PFSK-1 (cell line): Measurements from ENCODE around the gene FAM149A.

Experiments
- FOXP2 ChIP-seq: optimal IDR thresholded peaks from 2 replicates; pipeline ENCODE3; 2011; ENCODE audit warnings: borderline replicate concordance, control low read depth, inconsistent platforms; ENCODE audit not compliant: insufficient read depth; ENCODE audit errors: extremely low read length, extremely low read depth
- POLR2AphosphoS5 ChIP-seq: IDR thresholded peaks from 2 replicates; pipeline ENCODE4 v1.6.1; 2012; ENCODE audit warnings: low read depth, mild to moderate bottlenecking, control low read depth, low read length, moderate library complexity
- SIN3A ChIP-seq: IDR thresholded peaks from 2 replicates; pipeline ENCODE4 v1.6.1; 2012; ENCODE audit warnings: mild to moderate bottlenecking, low read length, moderate library complexity, borderline replicate concordance; ENCODE audit not compliant: insufficient read depth
- TAF1 ChIP-seq: IDR thresholded peaks from 2 replicates; pipeline ENCODE4 v1.6.1; 2012; ENCODE audit warnings: low read length, control low read depth, borderline replicate concordance; ENCODE audit not compliant: insufficient read depth
- TF ChIP-seq, protein P1 (sequence below), 2 experiments: IDR thresholded peaks; 2 replicates each; pipeline versions ENCODE4 v1.6.1 to v1.8.0; 2011 to 2012; ENCODE audit warnings: low read depth in 2 of 2, low read length in 2 of 2, control low read depth in 1 of 2, inconsistent platforms in 1 of 2, mild to moderate bottlenecking in 1 of 2, moderate library complexity in 1 of 2; ENCODE audit not compliant: insufficient read depth in 1 of 2

FAM149A gene

DNA sequence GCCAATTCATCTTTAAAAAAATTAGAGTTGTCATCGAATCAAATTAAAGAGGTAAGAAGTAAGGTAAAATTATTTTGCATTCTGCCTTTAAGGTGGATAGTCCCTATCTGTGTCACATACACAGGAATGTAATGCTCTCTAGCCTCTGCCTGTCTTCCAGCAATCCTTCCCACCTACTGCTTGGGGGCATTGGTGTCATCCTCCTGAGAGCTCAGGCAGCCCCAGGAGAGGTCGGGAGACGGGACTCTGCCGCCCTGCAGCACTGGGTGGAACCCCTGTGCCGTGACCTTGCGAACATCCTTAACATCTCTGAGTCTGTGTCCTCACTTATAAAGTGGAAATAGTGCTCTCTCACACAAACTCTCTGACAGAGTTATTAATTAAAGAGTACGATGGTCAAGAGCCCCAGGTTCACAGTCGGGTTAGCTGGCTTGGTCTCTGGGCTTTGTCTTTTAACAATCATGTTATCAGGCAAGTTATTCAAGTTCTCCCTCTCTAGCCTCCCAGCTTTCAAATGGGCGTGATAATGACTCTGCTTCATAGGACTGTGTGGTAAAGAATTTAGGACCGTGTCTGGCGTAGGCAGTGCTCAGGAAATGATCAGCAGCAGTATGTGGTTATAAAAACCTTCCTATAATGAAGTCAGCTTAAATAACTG, 25.4 kb upstream of the FAM149A start:
- no peak for TF ChIP-seq SIN3A
- TF ChIP-seq POLR2AphosphoS5 = no peak
- no peak for TF ChIP-seq TAF1
- TF ChIP-seq, protein P1, sequence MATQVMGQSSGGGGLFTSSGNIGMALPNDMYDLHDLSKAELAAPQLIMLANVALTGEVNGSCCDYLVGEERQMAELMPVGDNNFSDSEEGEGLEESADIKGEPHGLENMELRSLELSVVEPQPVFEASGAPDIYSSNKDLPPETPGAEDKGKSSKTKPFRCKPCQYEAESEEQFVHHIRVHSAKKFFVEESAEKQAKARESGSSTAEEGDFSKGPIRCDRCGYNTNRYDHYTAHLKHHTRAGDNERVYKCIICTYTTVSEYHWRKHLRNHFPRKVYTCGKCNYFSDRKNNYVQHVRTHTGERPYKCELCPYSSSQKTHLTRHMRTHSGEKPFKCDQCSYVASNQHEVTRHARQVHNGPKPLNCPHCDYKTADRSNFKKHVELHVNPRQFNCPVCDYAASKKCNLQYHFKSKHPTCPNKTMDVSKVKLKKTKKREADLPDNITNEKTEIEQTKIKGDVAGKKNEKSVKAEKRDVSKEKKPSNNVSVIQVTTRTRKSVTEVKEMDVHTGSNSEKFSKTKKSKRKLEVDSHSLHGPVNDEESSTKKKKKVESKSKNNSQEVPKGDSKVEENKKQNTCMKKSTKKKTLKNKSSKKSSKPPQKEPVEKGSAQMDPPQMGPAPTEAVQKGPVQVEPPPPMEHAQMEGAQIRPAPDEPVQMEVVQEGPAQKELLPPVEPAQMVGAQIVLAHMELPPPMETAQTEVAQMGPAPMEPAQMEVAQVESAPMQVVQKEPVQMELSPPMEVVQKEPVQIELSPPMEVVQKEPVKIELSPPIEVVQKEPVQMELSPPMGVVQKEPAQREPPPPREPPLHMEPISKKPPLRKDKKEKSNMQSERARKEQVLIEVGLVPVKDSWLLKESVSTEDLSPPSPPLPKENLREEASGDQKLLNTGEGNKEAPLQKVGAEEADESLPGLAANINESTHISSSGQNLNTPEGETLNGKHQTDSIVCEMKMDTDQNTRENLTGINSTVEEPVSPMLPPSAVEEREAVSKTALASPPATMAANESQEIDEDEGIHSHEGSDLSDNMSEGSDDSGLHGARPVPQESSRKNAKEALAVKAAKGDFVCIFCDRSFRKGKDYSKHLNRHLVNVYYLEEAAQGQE (IDR thresholded peaks at IDR 0.05; ENCODE audit: insufficient read depth in 1 of 2, low read depth in 2 of 2, low read length in 2 of 2) = no peak
- no peak for TF ChIP-seq FOXP2

DNA sequence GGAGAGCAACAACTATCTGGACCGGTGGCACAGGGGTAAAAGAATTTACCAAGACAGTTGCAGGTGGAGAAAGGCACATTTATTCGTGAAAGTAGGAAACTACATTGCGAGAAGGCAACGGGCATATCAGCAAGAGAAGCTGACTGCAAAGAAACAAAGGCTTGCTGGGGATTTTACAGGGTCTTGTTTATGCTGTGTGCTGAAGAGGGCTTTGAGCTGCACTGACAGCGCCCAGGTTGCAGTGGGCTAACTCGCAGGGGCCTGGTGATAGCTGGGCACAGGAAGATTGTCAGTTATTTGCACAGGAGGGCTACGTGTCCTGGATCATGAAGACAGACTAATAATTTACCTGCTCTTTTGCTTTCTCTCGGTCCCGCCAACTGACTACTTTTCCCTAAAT, 24.8 kb upstream of the FAM149A start:
- TF ChIP-seq POLR2AphosphoS5 (no peak), FOXP2 (no peak), SIN3A (no peak), TAF1 (no peak)
- TF ChIP-seq, protein P1 (IDR thresholded peaks at IDR 0.05; ENCODE audit: insufficient read depth in 1 of 2, low read depth in 2 of 2, low read length in 2 of 2) = no peak

DNA sequence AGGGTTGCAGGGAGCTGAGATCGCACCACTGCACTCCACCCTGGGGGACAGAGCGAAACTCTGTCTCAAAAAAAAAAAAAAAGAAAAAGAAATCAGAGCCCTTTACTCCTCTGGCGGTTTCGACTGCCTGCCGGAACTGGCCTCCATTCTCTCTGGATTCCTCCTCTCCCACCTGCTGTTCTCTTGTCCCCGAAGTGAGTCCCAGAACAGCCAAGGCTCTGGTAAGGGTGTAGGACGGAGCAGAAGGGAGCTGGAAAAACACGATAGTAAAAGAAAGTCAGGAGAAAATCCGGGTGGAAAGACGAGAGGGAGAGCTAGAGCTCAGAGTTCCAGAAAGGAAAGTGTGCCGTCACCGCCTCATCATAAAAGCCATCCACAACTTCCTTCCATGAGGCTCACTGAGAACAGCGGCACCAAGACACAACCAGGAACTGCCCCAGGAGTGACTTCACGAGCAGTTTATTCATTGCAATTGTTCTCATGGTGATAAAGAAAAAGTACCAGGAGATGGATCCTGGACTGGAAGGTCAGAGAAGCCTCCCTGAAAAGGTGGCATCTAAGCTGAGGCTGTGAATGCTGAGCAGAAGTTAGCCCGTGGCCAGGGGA, 23.2 kb upstream of the FAM149A start:
- TF ChIP-seq, protein P1 (IDR thresholded peaks at IDR 0.05; ENCODE audit: insufficient read depth in 1 of 2, low read depth in 2 of 2, low read length in 2 of 2) = no peak
- TF ChIP-seq TAF1 (no peak), FOXP2 (no peak), SIN3A (no peak), POLR2AphosphoS5 (no peak)

DNA sequence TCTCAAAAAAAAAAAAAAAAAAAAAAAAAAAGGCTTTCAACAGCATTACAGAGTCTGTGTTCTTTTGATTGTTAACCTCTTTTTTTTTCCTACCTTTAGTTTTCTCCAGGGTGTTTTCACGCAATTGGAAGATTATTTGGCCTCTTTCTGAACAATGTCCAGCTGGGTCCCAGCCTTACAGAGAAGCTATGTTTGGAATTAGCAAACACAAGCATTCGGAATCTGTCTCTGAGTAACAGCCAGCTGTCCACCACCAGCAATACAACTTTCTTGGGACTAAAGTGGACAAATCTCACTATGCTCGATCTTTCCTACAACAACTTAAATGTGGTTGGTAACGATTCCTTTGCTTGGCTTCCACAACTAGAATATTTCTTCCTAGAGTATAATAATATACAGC, 22.3 kb upstream of the FAM149A start:
- TF ChIP-seq POLR2AphosphoS5 = no peak
- no peak for TF ChIP-seq SIN3A
- TF ChIP-seq, protein P1 (IDR thresholded peaks at IDR 0.05; ENCODE audit: insufficient read depth in 1 of 2, low read depth in 2 of 2, low read length in 2 of 2) = no peak
- TF ChIP-seq FOXP2 = no peak
- TF ChIP-seq TAF1 = no peak
